Measurements from ENCODE around the gene PAIP2.

The PAIP2 gene

GRCh38 chr5:139341689-139342422 is at the start of gene PAIP2:
Gene PAIP2 (plus strand): TSS chr5:139341854. CDS start chr5:139363785, 21,931 bp downstream.
- peaks cover 28% of the 10 kb centered on the region for H3K36me3 Mint-ChIP-seq (ENCODE audit: low read depth)
- peak within 1 kb of the TSS; percentile 96 to 99 (median 98) for H3K27ac Mint-ChIP-seq
- H3K9me3 Mint-ChIP-seq, result no peaks in the 10 kb centered on the region
- H3K4me1 Mint-ChIP-seq, result peaks cover 35% of the 10 kb centered on the region
- H3K27me3 Mint-ChIP-seq (ENCODE audit: low read depth), result no peaks in the 10 kb centered on the region
- TF ChIP-seq CTCF (IDR thresholded peaks at IDR 0.05; ENCODE audit: unreplicated experiment in 3 of 3), result peak; percentile 61 to 71 (median 70)
- H3K4me3 Mint-ChIP-seq, result peak within 1 kb of the TSS; percentile 91 to 94 (median 92)

- H3K27ac Mint-ChIP-seq, result peak overlapping the region; percentile 99 to 100 (median 100)
- TF ChIP-seq CTCF (IDR thresholded peaks at IDR 0.05; ENCODE audit: unreplicated experiment in 3 of 3), result no peak
- peak overlapping the region; percentile 97 to 99 (median 99) for H3K4me3 Mint-ChIP-seq
- H3K36me3 Mint-ChIP-seq (ENCODE audit: low read depth), result no peaks in the 10 kb centered on the region
- H3K27me3 Mint-ChIP-seq (ENCODE audit: low read depth), result peaks cover 3% of the 10 kb centered on the region
- no peaks in the 10 kb centered on the region for H3K9me3 Mint-ChIP-seq
- H3K4me1 Mint-ChIP-seq, result peaks cover 30% of the 10 kb centered on the region
These were observed 48.5 kb upstream of the PAIP2 start for GRCh38 chr5:139293202-139293506.

GRCh38 chr5:139293507-139294373 is 47.9 kb upstream of the PAIP2 start, which contains the start of gene MATR3:
Gene MATR3 (plus strand): TSS chr5:139293740. CDS start chr5:139307416, 13,676 bp downstream.
- Mint-ChIP-seq H3K4me1 (peaks cover 36% of the 10 kb centered on the region), H3K9me3 (no peaks in the 10 kb centered on the region), H3K4me3 (peak within 1 kb of the TSS; percentile 97 to 99 (median 99)), H3K27me3 (ENCODE audit: low read depth) (peaks cover 3% of the 10 kb centered on the region), H3K36me3 (ENCODE audit: low read depth) (peaks cover 4% of the 10 kb centered on the region), H3K27ac (peak within 1 kb of the TSS; percentile 99 to 100 (median 100))
- TF ChIP-seq CTCF (IDR thresholded peaks at IDR 0.05; ENCODE audit: unreplicated experiment in 3 of 3), result no peak

GRCh38 chr5:139294374-139295165 is 47.1 kb upstream of the PAIP2 start:
- Mint-ChIP-seq H3K27ac (peak overlapping the region; percentile 99 to 100 (median 100)), H3K4me1 (peaks cover 44% of the 10 kb centered on the region), H3K9me3 (no peaks in the 10 kb centered on the region), H3K27me3 (ENCODE audit: low read depth) (peaks cover 3% of the 10 kb centered on the region), H3K4me3 (peak overlapping the region; percentile 97 to 99 (median 99)), H3K36me3 (ENCODE audit: low read depth) (peaks cover 8% of the 10 kb centered on the region)
- TF ChIP-seq CTCF (IDR thresholded peaks at IDR 0.05; ENCODE audit: unreplicated experiment in 3 of 3), result peak in 1 of 3 experiments; percentile 36

DNA sequence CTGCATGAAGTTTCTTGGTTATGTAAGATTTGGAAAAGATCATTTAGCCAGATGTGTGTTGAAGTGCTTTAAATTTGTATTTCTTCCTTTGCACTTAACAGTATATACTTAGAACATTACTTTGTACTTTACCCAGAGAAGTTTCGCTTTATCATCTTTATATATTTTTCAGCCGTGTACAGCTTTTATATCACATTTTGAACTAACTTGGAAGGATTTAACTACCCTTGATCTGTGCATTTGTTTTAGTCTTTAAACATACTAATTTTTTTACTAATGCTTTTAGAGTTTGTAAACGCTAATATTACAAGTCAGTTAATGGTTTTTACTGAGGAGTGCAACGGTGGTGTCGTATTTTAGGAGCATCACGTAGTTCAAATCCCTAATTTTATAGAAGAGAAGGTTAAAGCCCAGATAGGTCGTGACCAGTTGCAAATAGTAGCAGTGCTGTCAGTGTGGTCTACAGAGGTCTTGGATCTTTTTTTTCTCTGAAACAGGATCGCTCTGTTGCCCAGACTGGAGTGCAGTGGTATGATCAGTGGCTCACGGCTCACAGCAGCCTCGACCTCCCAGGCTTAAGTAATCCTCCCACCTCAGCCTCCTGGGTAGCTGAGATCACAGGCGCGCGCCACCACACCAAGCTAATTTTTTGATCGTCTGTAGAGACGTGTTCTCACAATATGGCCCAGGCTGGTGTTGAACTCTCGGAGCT is 46.2 kb upstream of the PAIP2 start:
- Mint-ChIP-seq H3K9me3 (no peaks in the 10 kb centered on the region), H3K27ac (peak overlapping the region; percentile 99 to 100 (median 100)), H3K4me3 (peak overlapping the region; percentile 97 to 99 (median 99)), H3K4me1 (peaks cover 53% of the 10 kb centered on the region), H3K36me3 (ENCODE audit: low read depth) (peaks cover 10% of the 10 kb centered on the region), H3K27me3 (ENCODE audit: low read depth) (peaks cover 3% of the 10 kb centered on the region)
- no peak for TF ChIP-seq CTCF (IDR thresholded peaks at IDR 0.05; ENCODE audit: unreplicated experiment in 3 of 3)
